ENCODE measurements around the gene LAMTOR5.
A peak's percentile ranks its signal among the peaks of the same experiment; 100 is the strongest.

Gene LAMTOR5

DNA sequence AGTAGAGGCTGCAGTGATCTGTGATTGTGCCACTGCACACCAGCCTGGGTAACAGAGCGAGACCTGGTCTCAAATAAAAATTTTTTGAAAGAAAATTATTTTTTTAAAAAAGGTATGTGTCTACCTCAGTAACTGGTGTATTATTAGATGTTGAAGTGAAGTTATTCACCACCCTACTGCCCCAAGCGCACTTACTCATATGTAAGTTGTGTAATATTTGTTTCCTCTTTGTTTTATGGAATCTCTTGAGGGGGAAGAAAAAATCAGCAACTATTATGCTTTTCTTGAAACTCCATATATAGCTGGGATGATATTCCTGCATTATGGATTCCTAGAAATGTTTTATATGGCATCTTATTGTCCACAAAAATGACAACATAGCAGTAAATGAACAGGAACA lies 47.1 kb downstream of the LAMTOR5 start:
- TF ChIP-seq CREB1 (IDR thresholded peaks at IDR 0.05; ENCODE audit: low read depth) (no peak), FOXM1 (IDR thresholded peaks at IDR 0.05; ENCODE audit: borderline replicate concordance, low read depth) (no peak), TAF1 (IDR thresholded peaks at IDR 0.05; ENCODE audit: low read depth) (no peak), NFIC (IDR thresholded peaks at IDR 0.05) (no peak), USF1 (IDR thresholded peaks at IDR 0.05) (no peak), EGR1 (IDR thresholded peaks at IDR 0.05) (no peak), CEBPB (IDR thresholded peaks at IDR 0.05) (no peak), TEAD4 (IDR thresholded peaks at IDR 0.05) (no peak), ZBTB7A (IDR thresholded peaks at IDR 0.05; ENCODE audit: low read depth) (no peak), RAD21 (IDR thresholded peaks at IDR 0.05; ENCODE audit: low read depth) (no peak), YY1 (IDR thresholded peaks at IDR 0.05; ENCODE audit: low read depth) (no peak)
- TF ChIP-seq, protein P1, sequence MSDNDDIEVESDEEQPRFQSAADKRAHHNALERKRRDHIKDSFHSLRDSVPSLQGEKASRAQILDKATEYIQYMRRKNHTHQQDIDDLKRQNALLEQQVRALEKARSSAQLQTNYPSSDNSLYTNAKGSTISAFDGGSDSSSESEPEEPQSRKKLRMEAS (IDR thresholded peaks at IDR 0.05) = no peak
- TF ChIP-seq, protein P2, sequence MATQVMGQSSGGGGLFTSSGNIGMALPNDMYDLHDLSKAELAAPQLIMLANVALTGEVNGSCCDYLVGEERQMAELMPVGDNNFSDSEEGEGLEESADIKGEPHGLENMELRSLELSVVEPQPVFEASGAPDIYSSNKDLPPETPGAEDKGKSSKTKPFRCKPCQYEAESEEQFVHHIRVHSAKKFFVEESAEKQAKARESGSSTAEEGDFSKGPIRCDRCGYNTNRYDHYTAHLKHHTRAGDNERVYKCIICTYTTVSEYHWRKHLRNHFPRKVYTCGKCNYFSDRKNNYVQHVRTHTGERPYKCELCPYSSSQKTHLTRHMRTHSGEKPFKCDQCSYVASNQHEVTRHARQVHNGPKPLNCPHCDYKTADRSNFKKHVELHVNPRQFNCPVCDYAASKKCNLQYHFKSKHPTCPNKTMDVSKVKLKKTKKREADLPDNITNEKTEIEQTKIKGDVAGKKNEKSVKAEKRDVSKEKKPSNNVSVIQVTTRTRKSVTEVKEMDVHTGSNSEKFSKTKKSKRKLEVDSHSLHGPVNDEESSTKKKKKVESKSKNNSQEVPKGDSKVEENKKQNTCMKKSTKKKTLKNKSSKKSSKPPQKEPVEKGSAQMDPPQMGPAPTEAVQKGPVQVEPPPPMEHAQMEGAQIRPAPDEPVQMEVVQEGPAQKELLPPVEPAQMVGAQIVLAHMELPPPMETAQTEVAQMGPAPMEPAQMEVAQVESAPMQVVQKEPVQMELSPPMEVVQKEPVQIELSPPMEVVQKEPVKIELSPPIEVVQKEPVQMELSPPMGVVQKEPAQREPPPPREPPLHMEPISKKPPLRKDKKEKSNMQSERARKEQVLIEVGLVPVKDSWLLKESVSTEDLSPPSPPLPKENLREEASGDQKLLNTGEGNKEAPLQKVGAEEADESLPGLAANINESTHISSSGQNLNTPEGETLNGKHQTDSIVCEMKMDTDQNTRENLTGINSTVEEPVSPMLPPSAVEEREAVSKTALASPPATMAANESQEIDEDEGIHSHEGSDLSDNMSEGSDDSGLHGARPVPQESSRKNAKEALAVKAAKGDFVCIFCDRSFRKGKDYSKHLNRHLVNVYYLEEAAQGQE (IDR thresholded peaks at IDR 0.05; ENCODE audit: low read depth) = no peak

DNA sequence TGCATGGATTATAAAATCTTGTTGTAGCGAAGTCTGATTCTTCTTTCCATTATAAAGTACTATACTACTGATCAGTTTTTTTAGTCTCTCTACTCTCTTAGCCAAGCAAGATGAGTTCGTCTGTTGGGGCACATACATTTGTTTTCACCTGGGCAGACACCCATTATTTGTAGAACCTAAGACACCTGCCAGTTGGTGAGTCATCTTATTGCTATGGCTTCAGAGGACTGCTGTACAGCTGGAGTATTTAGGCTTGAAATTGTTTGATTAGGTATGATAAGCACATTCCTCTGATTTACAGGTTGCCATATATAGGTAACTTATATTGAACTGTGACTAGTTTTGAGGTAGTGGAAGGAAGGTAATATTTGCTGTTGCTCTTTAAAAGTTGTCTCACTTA lies 51.1 kb downstream of the LAMTOR5 start:
- TF ChIP-seq EGR1 (IDR thresholded peaks at IDR 0.05) (no peak), TEAD4 (IDR thresholded peaks at IDR 0.05) (0 out of 2 replicates have a peak, but pooled peaks have one; percentile 42)

DNA sequence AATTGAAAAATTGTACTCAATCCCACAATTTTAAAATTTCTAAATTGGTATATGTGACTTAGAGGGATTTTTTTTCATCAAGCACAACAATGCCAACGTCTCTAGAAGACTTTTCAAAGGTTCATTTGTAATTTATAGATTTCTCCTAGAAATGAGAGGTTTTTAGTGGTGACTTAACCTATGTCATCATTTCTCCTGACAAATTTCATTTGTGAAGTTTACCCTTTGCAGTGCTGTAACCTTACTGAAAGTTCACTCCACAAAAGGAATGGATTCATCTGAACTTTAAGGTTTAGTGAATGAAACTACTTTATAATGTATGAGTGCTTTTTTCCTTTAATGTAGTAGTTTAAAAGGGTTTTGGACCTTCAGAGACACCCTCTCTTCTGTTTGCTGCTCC lies 52.2 kb downstream of the LAMTOR5 start:
- TF ChIP-seq EGR1 (IDR thresholded peaks at IDR 0.05) = no peak
- no peak for TF ChIP-seq ZBTB7A (IDR thresholded peaks at IDR 0.05; ENCODE audit: low read depth)
- no peak for TF ChIP-seq TAF1 (IDR thresholded peaks at IDR 0.05; ENCODE audit: low read depth)

Data from Ishikawa (cell line).